Measurements from ENCODE around the gene JARID2.

DNA sequence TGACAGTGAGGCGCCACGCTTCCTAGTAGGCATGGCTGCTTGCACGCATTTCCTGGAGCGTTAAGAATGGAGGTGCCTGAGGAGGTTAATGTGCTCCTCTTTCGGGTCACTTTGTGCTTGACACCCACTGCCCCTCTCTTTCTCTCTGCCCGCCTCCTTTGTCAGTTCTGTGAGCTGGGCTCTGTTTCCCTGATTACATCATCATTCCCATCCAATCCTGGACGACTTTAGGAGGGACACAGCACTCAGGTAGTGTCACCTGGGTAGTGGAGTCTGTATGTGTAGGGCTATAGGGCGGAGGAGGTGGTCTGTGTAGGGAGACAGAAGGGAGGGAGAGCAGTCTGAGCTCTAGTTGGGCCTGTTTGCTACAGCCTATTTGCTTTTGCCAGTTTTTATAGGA, 136.8 kb downstream of the JARID2 start:
- TF ChIP-seq CTCF (IDR thresholded peaks at IDR 0.05; ENCODE audit: low read depth, low read length, missing input control) = no peak
- no peak for TF ChIP-seq EGR1 (IDR thresholded peaks at IDR 0.05; ENCODE audit: low read depth in 2 of 2)
- TF ChIP-seq, protein P1, sequence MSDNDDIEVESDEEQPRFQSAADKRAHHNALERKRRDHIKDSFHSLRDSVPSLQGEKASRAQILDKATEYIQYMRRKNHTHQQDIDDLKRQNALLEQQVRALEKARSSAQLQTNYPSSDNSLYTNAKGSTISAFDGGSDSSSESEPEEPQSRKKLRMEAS (IDR thresholded peaks at IDR 0.05) = no peak
- no peak for TF ChIP-seq RXRA (IDR thresholded peaks at IDR 0.05)
- no peak for TF ChIP-seq ZBTB33 (IDR thresholded peaks at IDR 0.05)
- TF ChIP-seq ATF3 (IDR thresholded peaks at IDR 0.05) = no peak
- TF ChIP-seq GABPA (IDR thresholded peaks at IDR 0.05 in 1 of 2, conservative IDR thresholded peaks at IDR 0.05 in 1 of 2) = no peak
- no peak for TF ChIP-seq TAF1 (conservative IDR thresholded peaks at IDR 0.05)
- TF ChIP-seq RAD21 (IDR thresholded peaks at IDR 0.05) = no peak
- no peak for TF ChIP-seq HNF4G (IDR thresholded peaks at IDR 0.05)
- no peak for TF ChIP-seq SP1 (IDR thresholded peaks at IDR 0.05)
- TF ChIP-seq FOXA1 (IDR thresholded peaks at IDR 0.05) = no peak
- TF ChIP-seq REST (IDR thresholded peaks at IDR 0.05) = no peak

Data from liver (tissue), 3 donors.